Fibroblast of lung (primary cell): Measurements from ENCODE around the gene AKAP12. TPM values are rescaled to one million over a fixed set of nuclear protein-coding genes. Genes with fewer than 3 reads are reported as not detected.

Source experiments
- DNase-seq, 2 donors: peaks; one replicate each; pipeline versions ENCODE4 v3.0.0 to v3.0.0-alpha.2; 2010; ENCODE audit warnings: low read depth in 2 of 2
- H2AFZ ChIP-seq: 2 replicates; pipeline ENCODE4 v1.5.1; 2012; ENCODE audit warnings: low read length, control low read depth, inconsistent platforms
- H3K27ac ChIP-seq: 2 replicates; pipeline ENCODE4 v1.5.1; 2011; ENCODE audit warnings: low read length, control low read depth; ENCODE audit not compliant: insufficient read depth
- H3K27me3 ChIP-seq: 2 replicates; pipeline ENCODE4 v1.5.1; 2011; ENCODE audit warnings: mild to moderate bottlenecking, low read length; ENCODE audit not compliant: control insufficient read depth, insufficient read depth
- H3K36me3 ChIP-seq: 2 replicates; pipeline ENCODE4 v1.5.1; 2011; ENCODE audit warnings: low read length; ENCODE audit not compliant: control insufficient read depth, insufficient read depth
- H3K4me1 ChIP-seq: 2 replicates; pipeline ENCODE4 v1.5.1; 2011; ENCODE audit warnings: low read length; ENCODE audit not compliant: control insufficient read depth, insufficient read depth; ENCODE audit errors: extremely low read depth
- H3K4me2 ChIP-seq: 2 replicates; pipeline ENCODE4 v1.5.1; 2011; ENCODE audit warnings: low read length, control low read depth; ENCODE audit not compliant: insufficient read depth; ENCODE audit errors: extremely low read depth
- H3K4me3 ChIP-seq, 4 experiments: fragments of 200-600 bp in 1 of 4; sonication (generic) in 1 of 4; replicated peaks in 1 of 4; 2 replicates each; pipeline ENCODE4 v1.5.1; 2011 to 2016; ENCODE audit warnings: low read length in 4 of 4, low read depth in 3 of 4, mild to moderate bottlenecking in 3 of 4, control low read depth in 2 of 4, inconsistent platforms in 1 of 4, mixed read lengths in 1 of 4; ENCODE audit not compliant: insufficient read depth in 1 of 4; ENCODE audit errors: control extremely low read depth in 1 of 4
- H3K79me2 ChIP-seq: 2 replicates; pipeline ENCODE4 v1.5.1; 2012; ENCODE audit warnings: mild to moderate bottlenecking, low read length, inconsistent platforms; ENCODE audit not compliant: control insufficient read depth, insufficient read depth
- H3K9ac ChIP-seq: 2 replicates; pipeline ENCODE4 v1.5.1; 2011; ENCODE audit warnings: mild to moderate bottlenecking, low read length, control low read depth; ENCODE audit not compliant: insufficient read depth
- H3K9me3 ChIP-seq: 2 replicates; pipeline ENCODE4 v1.5.1; 2012; ENCODE audit warnings: low read depth, low read length; ENCODE audit not compliant: control insufficient read depth, insufficient read depth
- H4K20me1 ChIP-seq: 2 replicates; pipeline ENCODE4 v1.5.1; 2011; ENCODE audit warnings: low read length; ENCODE audit not compliant: control insufficient read depth, insufficient read depth; ENCODE audit errors: extremely low read depth
- EZH2 ChIP-seq: IDR thresholded peaks from 2 replicates; pipeline ENCODE4 v1.5.1; 2012; ENCODE audit warnings: low read length, control low read depth, mild to moderate bottlenecking; ENCODE audit errors: missing control alignments
- polyA plus RNA-seq, 2 donors: library from polyadenylated mRNA; depleted of rRNA in 1 of 2; stranded (reverse) in 1 of 2; unstranded in 1 of 2; fragments of >200 nt; gene quantifications; 2 replicates each; pipeline ENCODE4 v1.2.1, GENCODE V29; 2011 to 2012; ENCODE audit warnings: missing spikeins in 1 of 2
- total RNA-seq: library from RNA; depleted of rRNA; stranded (reverse); fragments of >200 nt; gene quantifications from 2 replicates; pipeline ENCODE4 v1.2.1, GENCODE V29; 2014
- TF ChIP-seq, protein P1 (sequence below), 2 donors: IDR thresholded peaks in 1 of 2; conservative IDR thresholded peaks in 1 of 2; 1 replicate in 1 of 2; 2 replicates in 1 of 2; pipeline ENCODE4 v1.5.1; 2011 to 2012; ENCODE audit warnings: low read length in 2 of 2, control low read depth in 1 of 2, inconsistent platforms in 1 of 2, low read depth in 1 of 2, mild to moderate bottlenecking in 1 of 2

Gene AKAP12
- total and polyA plus RNA-seq, 2 donors (not counting 1 experiment from before 2014, with no cell fraction given) = 68.5 to 133 TPM

DNA sequence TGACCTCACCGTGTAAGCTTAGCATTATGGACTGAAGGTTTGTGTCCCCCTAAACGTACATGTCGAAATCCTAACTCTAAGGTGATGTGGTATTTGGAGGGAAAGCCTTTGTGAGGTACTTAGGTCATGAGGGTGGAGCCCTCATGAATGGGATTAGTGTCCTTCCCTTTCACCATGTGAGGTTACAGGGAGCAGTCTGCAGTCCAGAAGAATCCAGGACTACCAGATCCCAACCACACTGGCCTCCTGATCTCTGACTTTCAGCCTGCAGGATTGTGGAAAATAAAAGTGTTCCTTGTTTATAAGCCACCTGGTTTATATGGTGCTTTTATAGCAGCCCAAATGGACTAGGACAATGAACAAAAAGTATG lies 78.2 kb downstream of the AKAP12 start:
- no peak overlapping the region for H2AFZ ChIP-seq
- no peak overlapping the region for H3K9ac ChIP-seq
- peak overlapping the region; percentile 26 for H3K27ac ChIP-seq
- no peak overlapping the region for H3K4me3 ChIP-seq
- H3K36me3 ChIP-seq = no peaks in the 10 kb centered on the region
- H4K20me1 ChIP-seq = no peaks in the 10 kb centered on the region
- TF ChIP-seq, protein P1, sequence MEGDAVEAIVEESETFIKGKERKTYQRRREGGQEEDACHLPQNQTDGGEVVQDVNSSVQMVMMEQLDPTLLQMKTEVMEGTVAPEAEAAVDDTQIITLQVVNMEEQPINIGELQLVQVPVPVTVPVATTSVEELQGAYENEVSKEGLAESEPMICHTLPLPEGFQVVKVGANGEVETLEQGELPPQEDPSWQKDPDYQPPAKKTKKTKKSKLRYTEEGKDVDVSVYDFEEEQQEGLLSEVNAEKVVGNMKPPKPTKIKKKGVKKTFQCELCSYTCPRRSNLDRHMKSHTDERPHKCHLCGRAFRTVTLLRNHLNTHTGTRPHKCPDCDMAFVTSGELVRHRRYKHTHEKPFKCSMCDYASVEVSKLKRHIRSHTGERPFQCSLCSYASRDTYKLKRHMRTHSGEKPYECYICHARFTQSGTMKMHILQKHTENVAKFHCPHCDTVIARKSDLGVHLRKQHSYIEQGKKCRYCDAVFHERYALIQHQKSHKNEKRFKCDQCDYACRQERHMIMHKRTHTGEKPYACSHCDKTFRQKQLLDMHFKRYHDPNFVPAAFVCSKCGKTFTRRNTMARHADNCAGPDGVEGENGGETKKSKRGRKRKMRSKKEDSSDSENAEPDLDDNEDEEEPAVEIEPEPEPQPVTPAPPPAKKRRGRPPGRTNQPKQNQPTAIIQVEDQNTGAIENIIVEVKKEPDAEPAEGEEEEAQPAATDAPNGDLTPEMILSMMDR (conservative IDR thresholded peaks at IDR 0.05 in 1 of 2, IDR thresholded peaks at IDR 0.05 in 1 of 2; ENCODE audit: low read depth in 1 of 2, low read length in 2 of 2) = no peak
- no peak for TF ChIP-seq EZH2
- DNase-seq = no peak
- H3K79me2 ChIP-seq = no peaks in the 10 kb centered on the region
- H3K27me3 ChIP-seq = no peaks in the 10 kb centered on the region
- H3K4me1 ChIP-seq = peaks cover 6% of the 10 kb centered on the region
- no peaks in the 10 kb centered on the region for H3K9me3 ChIP-seq
- no peak overlapping the region for H3K4me2 ChIP-seq

DNA sequence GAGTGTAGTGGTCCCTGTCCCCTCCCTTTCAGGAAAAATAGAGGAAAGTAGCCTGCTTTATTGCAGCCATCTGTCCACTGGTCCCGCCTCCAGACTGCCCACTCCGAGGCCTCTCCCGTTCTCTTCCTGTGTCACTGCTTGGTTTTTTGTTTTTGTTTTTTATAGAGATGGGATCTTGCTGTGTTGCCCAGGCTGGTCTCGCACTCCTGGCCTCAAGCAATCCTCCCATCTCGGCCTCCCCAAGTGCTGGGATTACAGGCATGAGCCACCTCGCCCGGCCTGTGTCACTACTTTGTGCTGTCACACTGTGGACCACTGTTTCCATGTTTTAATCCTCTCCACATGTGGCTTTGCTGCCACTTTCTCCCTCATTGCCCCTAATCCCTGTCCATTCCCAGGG lies 80.4 kb downstream of the AKAP12 start:
- no peaks in the 10 kb centered on the region for H3K36me3 ChIP-seq
- H3K4me1 ChIP-seq = peaks cover 17% of the 10 kb centered on the region
- no peak overlapping the region for H3K4me2 ChIP-seq
- no peaks in the 10 kb centered on the region for H3K27me3 ChIP-seq
- no peak overlapping the region for H2AFZ ChIP-seq
- H4K20me1 ChIP-seq = no peaks in the 10 kb centered on the region
- H3K79me2 ChIP-seq = no peaks in the 10 kb centered on the region
- TF ChIP-seq, protein P1 (conservative IDR thresholded peaks at IDR 0.05 in 1 of 2, IDR thresholded peaks at IDR 0.05 in 1 of 2; ENCODE audit: low read depth in 1 of 2, low read length in 2 of 2) = no peak
- no peak overlapping the region for H3K9ac ChIP-seq
- DNase-seq = no peak
- no peak overlapping the region for H3K4me3 ChIP-seq
- H3K27ac ChIP-seq = no peak overlapping the region
- H3K9me3 ChIP-seq = no peaks in the 10 kb centered on the region

DNA sequence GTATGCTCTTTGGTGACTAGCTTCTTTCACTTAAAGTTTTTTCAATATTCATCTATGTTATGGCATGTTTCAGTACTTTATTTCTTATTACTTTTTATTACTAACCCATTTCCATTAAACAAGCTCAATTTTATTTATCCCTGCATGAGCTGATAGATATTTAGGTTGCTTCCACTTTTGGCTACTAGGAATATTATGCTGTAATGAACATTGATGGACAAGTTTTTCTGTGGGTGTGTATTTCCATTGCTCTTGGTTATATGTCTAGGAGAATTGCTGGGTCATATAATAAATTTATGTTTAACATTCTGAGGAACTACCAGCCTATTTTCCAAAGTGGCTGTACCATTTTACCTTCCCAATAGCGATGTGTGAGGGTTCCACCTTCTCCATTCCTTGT lies 81.7 kb downstream of the AKAP12 start:
- H3K4me3 ChIP-seq = no peak overlapping the region
- no peak overlapping the region for H3K27ac ChIP-seq
- TF ChIP-seq, protein P1 (conservative IDR thresholded peaks at IDR 0.05 in 1 of 2, IDR thresholded peaks at IDR 0.05 in 1 of 2; ENCODE audit: low read depth in 1 of 2, low read length in 2 of 2) = no peak
- TF ChIP-seq EZH2 = no peak
- no peaks in the 10 kb centered on the region for H4K20me1 ChIP-seq
- no peak overlapping the region for H3K9ac ChIP-seq
- peaks cover 5% of the 10 kb centered on the region for H3K79me2 ChIP-seq
- H2AFZ ChIP-seq = no peak overlapping the region
- no peaks in the 10 kb centered on the region for H3K27me3 ChIP-seq
- H3K36me3 ChIP-seq = no peaks in the 10 kb centered on the region
- DNase-seq = no peak
- peaks cover 17% of the 10 kb centered on the region for H3K4me1 ChIP-seq
- no peaks in the 10 kb centered on the region for H3K9me3 ChIP-seq
- no peak overlapping the region for H3K4me2 ChIP-seq
